Body of pancreas (tissue), 4 donors: ENCODE measurements around the gene MYBBP1A. TPM values are rescaled to one million over a fixed set of nuclear protein-coding genes. Genes with fewer than 3 reads are reported as not detected.

Experiments used
- ATAC-seq: fragments of 150-250 bp; one replicate; pipeline ENCODE4 v1.9.1; 2016
- DNase-seq, 4 donors: peaks; one replicate each; pipeline ENCODE4 v3.0.0-alpha.2; 2019
- H3K27ac ChIP-seq, 4 donors: fragments of 200-600 bp; sonication (generic); 1 replicate in 3 of 4; 2 replicates in 1 of 4; pipeline versions ENCODE4 v1.5.1 to v1.6.1; 2016 to 2019; ENCODE audit warnings: mild to moderate bottlenecking in 1 of 4, mixed read lengths in 1 of 4, moderate library complexity in 1 of 4
- H3K27me3 ChIP-seq, 2 donors: fragments of 200-600 bp; sonication (generic); one replicate each; pipeline ENCODE4 v1.6.0; 2016; ENCODE audit warnings: mild to moderate bottlenecking in 1 of 2
- H3K36me3 ChIP-seq, 2 donors: fragments of 200-600 bp; sonication (generic); replicated peaks in 1 of 2; 2 replicates each; pipeline ENCODE4 v1.5.1; 2016; ENCODE audit warnings: low read depth in 2 of 2; ENCODE audit not compliant: insufficient read depth in 1 of 2
- H3K4me1 ChIP-seq: fragments of 200-600 bp; sonication (generic); one replicate; pipeline ENCODE4 v1.6.0; 2016
- H3K4me3 ChIP-seq, 2 donors: fragments of 200-600 bp; sonication (generic); 1 replicate in 1 of 2; 2 replicates in 1 of 2; pipeline ENCODE4 v1.5.1; 2016 to 2019
- H3K9me3 ChIP-seq, 3 donors: fragments of 200-600 bp; sonication (generic); 1 replicate in 2 of 3; 2 replicates in 1 of 3; pipeline ENCODE4 v1.5.1; 2016
- POLR2A ChIP-seq, 3 donors: fragments of 450-650 bp; IDR thresholded peaks; one replicate each; pipeline ENCODE4 v1.6.1; 2016; ENCODE audit warnings: antibody characterized with exemption in 3 of 3, mild to moderate bottlenecking in 2 of 3
- WGBS, 2 donors: methylation state at CpG; one replicate each; pipeline ENCODE4 v1.1.5; 2017; 5-methylcytosine and 5-hydroxymethylcytosine counted together
- intact Hi-C: fragments of 100-400 bp; cut with DNase I; formaldehyde crosslinking; loops from one replicate; pipeline ENCODE4 v1.15.1; 2023
- total RNA-seq, 2 donors: library from RNA; depleted of rRNA; stranded (reverse); fragments of >200 nt; gene quantifications; one replicate each; pipeline ENCODE4 v1.1.0, GENCODE V29; 2016
- TF ChIP-seq, protein P1 (sequence below), 7 experiments: fragments of 450-650 bp in 4 of 7; fragments of 200-600 bp in 3 of 7; sonication (generic) in 3 of 7; IDR thresholded peaks; one replicate each; pipeline ENCODE4 v1.5.1; 2016 to 2019; ENCODE audit warnings: antibody characterized with exemption in 7 of 7

Gene MYBBP1A
- total RNA-seq, 2 donors from 2014 or later, result 37.9 to 105 TPM

DNA sequence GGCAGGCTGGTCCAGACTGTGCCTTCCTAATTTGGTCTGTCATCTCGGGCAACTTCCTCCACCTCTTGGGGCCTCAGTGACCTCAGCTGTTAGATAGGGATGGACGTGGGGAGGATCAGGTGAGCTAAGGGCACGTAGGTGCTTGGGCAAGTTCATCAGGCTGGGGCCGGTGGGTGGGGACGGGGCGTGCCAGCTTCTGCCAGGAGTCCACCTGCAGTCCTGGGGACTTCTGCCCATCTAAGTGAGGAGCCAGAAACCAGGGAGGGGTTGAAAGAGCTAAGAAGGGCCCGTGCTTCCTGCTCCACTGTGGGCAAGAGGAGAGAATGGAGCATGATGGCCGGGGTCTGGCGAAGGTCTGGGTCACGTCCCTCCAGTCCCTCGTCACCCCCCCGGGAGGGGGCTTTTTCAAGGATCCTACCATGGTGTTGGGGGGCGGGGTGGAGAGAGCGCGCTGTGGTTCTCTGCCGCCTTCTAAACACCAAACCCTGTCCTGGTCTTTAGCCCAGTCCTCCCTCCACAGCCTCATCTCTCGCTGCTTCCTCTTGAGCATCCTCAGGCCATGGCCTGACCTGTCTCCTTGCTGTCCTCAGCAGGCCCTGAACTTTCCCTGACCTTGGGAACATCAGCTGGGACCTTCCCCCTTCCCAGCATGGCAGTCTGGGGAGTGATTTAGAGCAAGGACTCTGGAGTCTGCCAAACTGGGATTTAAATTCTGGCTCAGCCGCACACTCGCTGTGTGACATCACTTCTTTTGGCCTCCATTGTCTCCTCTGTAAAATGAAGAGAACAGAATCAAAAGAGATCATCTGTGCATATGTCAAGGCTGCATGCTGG, 34.9 kb downstream of the MYBBP1A start:
- Histone ChIP-seq H3K9me3 (no peaks in the 10 kb centered on the region), H3K4me3 (no peak overlapping the region), H3K27me3 (no peaks in the 10 kb centered on the region), H3K27ac (peak overlapping the region; percentile 69 to 83 (median 77)), H3K36me3 (no peaks in the 10 kb centered on the region), H3K4me1 (peaks cover 57% of the 10 kb centered on the region)
- 88 to 93% methylated on average over 17 to 19 of the region's 19 CpGs for WGBS, 2 donors
- TF ChIP-seq, protein P1, sequence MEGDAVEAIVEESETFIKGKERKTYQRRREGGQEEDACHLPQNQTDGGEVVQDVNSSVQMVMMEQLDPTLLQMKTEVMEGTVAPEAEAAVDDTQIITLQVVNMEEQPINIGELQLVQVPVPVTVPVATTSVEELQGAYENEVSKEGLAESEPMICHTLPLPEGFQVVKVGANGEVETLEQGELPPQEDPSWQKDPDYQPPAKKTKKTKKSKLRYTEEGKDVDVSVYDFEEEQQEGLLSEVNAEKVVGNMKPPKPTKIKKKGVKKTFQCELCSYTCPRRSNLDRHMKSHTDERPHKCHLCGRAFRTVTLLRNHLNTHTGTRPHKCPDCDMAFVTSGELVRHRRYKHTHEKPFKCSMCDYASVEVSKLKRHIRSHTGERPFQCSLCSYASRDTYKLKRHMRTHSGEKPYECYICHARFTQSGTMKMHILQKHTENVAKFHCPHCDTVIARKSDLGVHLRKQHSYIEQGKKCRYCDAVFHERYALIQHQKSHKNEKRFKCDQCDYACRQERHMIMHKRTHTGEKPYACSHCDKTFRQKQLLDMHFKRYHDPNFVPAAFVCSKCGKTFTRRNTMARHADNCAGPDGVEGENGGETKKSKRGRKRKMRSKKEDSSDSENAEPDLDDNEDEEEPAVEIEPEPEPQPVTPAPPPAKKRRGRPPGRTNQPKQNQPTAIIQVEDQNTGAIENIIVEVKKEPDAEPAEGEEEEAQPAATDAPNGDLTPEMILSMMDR (IDR thresholded peaks at IDR 0.05), result no peak
- no peak for TF ChIP-seq POLR2A (IDR thresholded peaks at IDR 0.05)
- ATAC-seq, result no peak
- intact Hi-C loops, result no loop called here
- no peak for DNase-seq

DNA sequence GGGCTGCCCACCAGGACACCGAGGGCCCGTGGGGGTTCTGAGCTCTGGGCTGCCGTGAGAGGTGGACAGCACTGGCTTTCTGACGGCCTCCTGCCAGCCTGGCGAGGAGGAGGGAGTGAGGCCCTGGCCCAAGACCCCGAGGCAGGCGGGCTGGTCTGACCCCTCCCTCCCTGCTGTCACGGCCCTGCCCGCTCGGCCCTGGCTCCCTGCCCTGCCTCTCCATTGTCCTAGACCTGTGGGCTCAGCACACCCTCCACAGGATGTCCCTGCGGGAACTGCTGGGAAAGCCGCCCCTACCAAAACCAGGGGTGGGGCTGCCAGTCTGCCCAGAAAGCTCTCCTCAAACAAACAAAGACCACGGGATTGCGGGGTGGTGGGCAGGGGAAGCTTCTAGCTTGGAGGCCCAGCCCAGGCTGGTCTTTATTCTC, 35.8 kb downstream of the MYBBP1A start:
- Histone ChIP-seq H3K27ac (peak overlapping the region; percentile 69 to 83 (median 77)), H3K9me3 (no peaks in the 10 kb centered on the region), H3K4me3 (no peak overlapping the region), H3K27me3 (no peaks in the 10 kb centered on the region), H3K4me1 (peaks cover 66% of the 10 kb centered on the region), H3K36me3 (no peaks in the 10 kb centered on the region)
- ATAC-seq, result peak; percentile 16
- DNase-seq, result peak in 3 of 4 donors; percentile 73 to 75 (median 74)
- TF ChIP-seq POLR2A (IDR thresholded peaks at IDR 0.05), result peak in 2 of 3 donors; percentile 14 to 26
- TF ChIP-seq, protein P1 (IDR thresholded peaks at IDR 0.05), result no peak
- 85% methylated on average over 5 of the region's 14 CpGs; no CpG with 5 or more reads in 1 of the 2 donors for WGBS, 2 donors
- intact Hi-C loops, result no loop called here

DNA sequence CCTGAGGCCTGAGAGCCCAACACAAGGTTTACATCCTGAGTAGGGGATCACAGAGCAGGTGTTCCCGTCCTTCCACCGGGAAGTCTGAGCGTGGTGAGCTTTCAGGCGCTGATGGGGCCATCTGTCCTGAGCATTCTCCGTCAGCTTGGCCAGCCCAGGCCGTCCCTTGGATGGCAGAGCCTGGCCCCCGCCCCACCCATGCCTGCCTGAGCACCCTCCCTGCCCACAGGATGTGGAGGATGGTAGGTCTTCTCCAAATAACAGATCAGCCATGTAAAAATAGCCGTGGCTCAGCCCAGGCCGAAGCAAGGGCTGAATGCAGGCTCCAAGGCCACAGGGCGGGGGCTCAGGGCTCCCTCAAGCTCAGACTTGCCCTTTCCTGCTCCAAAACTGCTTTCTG, 36.3 kb downstream of the MYBBP1A start:
- H3K4me1 ChIP-seq, result peaks cover 71% of the 10 kb centered on the region

DNA sequence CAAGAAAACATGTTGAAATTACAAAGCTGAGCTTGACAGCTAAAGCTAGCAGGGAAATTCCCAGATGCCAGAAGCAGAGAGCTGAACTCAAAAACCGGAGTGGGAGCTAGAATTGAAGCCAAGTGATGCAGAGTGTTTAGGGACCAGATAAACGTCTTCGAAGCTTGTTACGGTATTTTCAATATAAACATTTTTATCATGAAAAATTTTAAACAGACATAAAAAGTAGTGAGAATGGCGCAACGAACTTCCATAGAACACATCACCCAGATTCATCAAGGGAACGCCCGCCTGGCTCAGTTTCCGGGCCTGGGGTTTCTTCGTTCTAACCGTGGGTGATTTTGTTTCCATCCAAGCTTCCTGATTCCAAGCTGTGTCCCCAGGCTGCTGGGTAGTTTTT, 38.4 kb downstream of the MYBBP1A start:
- H3K27ac ChIP-seq, result peak overlapping the region in 3 of 4 donors; percentile 33 to 86 (median 36)
- H3K27me3 ChIP-seq, result no peaks in the 10 kb centered on the region
- intact Hi-C loops, result no loop called here
- ATAC-seq (no peak), DNase-seq (no peak)
- H3K36me3 ChIP-seq, result no peaks in the 10 kb centered on the region
- WGBS, 2 donors, result 73 to 79% methylated on average over 11 of the region's 11 CpGs
- TF ChIP-seq POLR2A (IDR thresholded peaks at IDR 0.05), result no peak
- TF ChIP-seq, protein P1 (IDR thresholded peaks at IDR 0.05), result no peak
- no peaks in the 10 kb centered on the region for H3K9me3 ChIP-seq
- H3K4me1 ChIP-seq, result peaks cover 83% of the 10 kb centered on the region
- no peak overlapping the region for H3K4me3 ChIP-seq

More for the DNA sequence above, 36.3 kb downstream of the MYBBP1A start:
- DNase-seq (no peak), ATAC-seq (no peak)
- Histone ChIP-seq H3K4me3 (no peak overlapping the region), H3K27me3 (no peaks in the 10 kb centered on the region), H3K27ac (peak overlapping the region; percentile 52 to 83 (median 77)), H3K9me3 (no peaks in the 10 kb centered on the region), H3K36me3 (no peaks in the 10 kb centered on the region)
- WGBS, 2 donors, result 87 to 93% methylated on average over 3 to 10 of the region's 10 CpGs
- intact Hi-C loops, result no loop called here
- TF ChIP-seq POLR2A (IDR thresholded peaks at IDR 0.05), result no peak
- TF ChIP-seq, protein P1 (IDR thresholded peaks at IDR 0.05), result no peak
